H1 (cell line): ENCODE results near the gene BSCL2. TPM values are rescaled to one million over a fixed set of nuclear protein-coding genes. Genes with fewer than 3 reads are reported as not detected.

Source experiments
- CTCF ChIP-seq, 3 experiments: IDR thresholded peaks; 1 replicate in 2 of 3; 2 replicates in 1 of 3; pipeline versions ENCODE4 v1.5.1 to v1.6.1; 2011; ENCODE audit warnings: low read length in 3 of 3, mild to moderate bottlenecking in 3 of 3, inconsistent platforms in 2 of 3, low read depth in 1 of 3, moderate library complexity in 1 of 3; ENCODE audit not compliant: insufficient read depth in 1 of 3; ENCODE audit errors: control extremely low read depth in 1 of 3
- HDAC6 ChIP-seq: IDR thresholded peaks from one replicate; pipeline ENCODE4 v1.7.1; 2012; ENCODE audit warnings: low read depth, mild to moderate bottlenecking, inconsistent platforms, low read length, moderate library complexity
- polyA plus RNA-seq, 7 experiments: library from polyadenylated mRNA; depleted of rRNA in 3 of 7; stranded (reverse) in 5 of 7; unstranded in 2 of 7; fragments of >200 nt in 5 of 7; fragments of 200-250 nt in 2 of 7; gene quantifications; 1 replicate in 5 of 7; 2 replicates in 1 of 7; 4 replicates in 1 of 7; pipeline versions ENCODE4 v1.2.1 to v1.2.3, GENCODE V29; 2011 to 2013; ENCODE audit warnings: missing spikeins in 2 of 7, mixed read lengths in 2 of 7
- total RNA-seq: library from RNA; stranded (reverse); fragmentation: NEBNext Ultra II Directional; extraction: Animal tissue kit (Norgen Biotek cat#: 25700); gene quantifications from 2 replicates; pipeline ENCODE4 v1.2.1, GENCODE V29; 2021

BSCL2 gene
- total and polyA plus RNA-seq, 2 of the 8 experiments (the other 6 are each of a cell fraction or from before 2014, with no cell fraction given) = 59.5 to 264 TPM

DNA sequence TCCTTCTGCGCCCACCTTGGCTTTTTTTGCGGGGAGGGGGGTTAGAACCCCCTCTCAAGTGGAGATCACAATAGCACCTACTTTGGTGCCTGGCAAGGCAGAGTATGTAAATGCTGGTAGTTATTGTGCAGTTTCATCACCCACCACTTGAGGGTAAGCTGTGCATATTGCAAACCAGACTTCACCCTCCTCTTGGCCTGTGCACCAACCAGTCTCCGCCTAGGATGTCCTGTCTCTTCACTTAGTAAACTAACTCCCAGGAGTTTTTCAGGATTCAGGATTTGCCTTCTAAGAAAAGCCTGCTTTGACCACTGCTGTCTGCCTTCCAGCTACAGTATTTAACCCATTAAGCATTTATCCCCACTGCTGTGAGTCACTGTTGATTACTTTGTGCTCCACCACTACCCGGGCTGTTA, 26.4 kb downstream of the BSCL2 start (continued):
- peak in 1 of 3 experiments; percentile 45; a peak in 2 of 4 replicates for TF ChIP-seq CTCF (IDR thresholded peaks at IDR 0.05; ENCODE audit: control extremely low read depth in 1 of 3, insufficient read depth in 1 of 3, low read depth in 1 of 3, low read length in 3 of 3)
- no peak for TF ChIP-seq HDAC6
